ENCODE measurements around the gene SFSWAP.

SFSWAP gene

DNA sequence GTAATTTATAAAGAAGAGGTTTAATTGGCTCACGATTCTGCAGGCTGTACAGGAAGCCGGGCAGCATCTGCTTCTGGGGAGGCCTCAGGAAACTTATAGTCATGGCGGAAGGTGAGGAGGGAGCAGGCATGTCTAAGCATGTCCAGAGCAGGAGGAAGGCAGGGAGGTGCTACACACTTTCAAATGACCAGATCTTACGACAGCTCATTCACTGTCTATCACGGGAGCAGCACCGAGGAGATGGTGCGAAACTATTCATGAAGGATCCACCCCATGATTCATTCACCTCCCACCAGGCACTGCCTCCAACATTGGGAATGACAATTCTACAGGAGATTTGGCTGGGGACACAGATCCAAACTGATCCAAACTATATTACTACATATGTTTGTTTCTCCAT, 10.0 kb downstream of the SFSWAP start:
- Histone ChIP-seq H3K36me3 (ENCODE audit: control insufficient read depth, insufficient read depth, low read length) (peaks cover 5% of the 10 kb centered on the region), H2AK5ac (ENCODE audit: low read length) (no peak overlapping the region), H3K18ac (ENCODE audit: low read length) (no peak overlapping the region), H3K4me3 (ENCODE audit: low read length) (no peak overlapping the region), H3K27me3 (ENCODE audit: insufficient read depth, low read length, poor library complexity) (no peaks in the 10 kb centered on the region), H3K79me2 (ENCODE audit: control insufficient read depth, insufficient read depth, low read length) (peaks cover 20% of the 10 kb centered on the region), H2BK15ac (replicated peaks; ENCODE audit: low read depth) (no peak overlapping the region), H2BK5ac (ENCODE audit: low read length) (no peak overlapping the region), H4K5ac (ENCODE audit: low read length) (no peak overlapping the region), H3K9ac (ENCODE audit: low read length) (no peak overlapping the region), H3K4me2 (ENCODE audit: low read length) (no peak overlapping the region), H3K56ac (ENCODE audit: low read length) (peak overlapping the region; percentile 68), H3K79me1 (ENCODE audit: low read length) (peaks cover 9% of the 10 kb centered on the region), H3K27ac (ENCODE audit: low read depth, low read length) (no peak overlapping the region), H3K4me1 (ENCODE audit: control insufficient read depth, low read depth, low read length) (peaks cover 9% of the 10 kb centered on the region), H3K4ac (ENCODE audit: low read depth, low read length) (no peak overlapping the region), H2BK120ac (ENCODE audit: low read depth, low read length) (no peak overlapping the region), H3K23ac (ENCODE audit: low read length) (no peak overlapping the region), H4K8ac (ENCODE audit: low read depth, low read length) (no peak overlapping the region)
- peak; percentile 51 for DNase-seq
- WGBS (ENCODE audit: extremely low coverage, insufficient coverage, low lambda C conversion rate): no CpG with 5 or more reads among the region's 7 CpGs

- H3K9ac ChIP-seq (ENCODE audit: low read length): no peak overlapping the region
- H3K4ac ChIP-seq (ENCODE audit: low read depth, low read length): no peak overlapping the region
- peaks cover 9% of the 10 kb centered on the region for H3K79me1 ChIP-seq (ENCODE audit: low read length)
- H3K23ac ChIP-seq (ENCODE audit: low read length): no peak overlapping the region
- H3K18ac ChIP-seq (ENCODE audit: low read length): no peak overlapping the region
- H2BK120ac ChIP-seq (ENCODE audit: low read depth, low read length): no peak overlapping the region
- H3K4me2 ChIP-seq (ENCODE audit: low read length): no peak overlapping the region
- H3K4me1 ChIP-seq (ENCODE audit: control insufficient read depth, low read depth, low read length): peaks cover 9% of the 10 kb centered on the region
- no peak overlapping the region for H3K4me3 ChIP-seq (ENCODE audit: low read length)
- H3K36me3 ChIP-seq (ENCODE audit: control insufficient read depth, insufficient read depth, low read length): peaks cover 3% of the 10 kb centered on the region
- no peak overlapping the region for H4K5ac ChIP-seq (ENCODE audit: low read length)
- DNase-seq: no peak
- no peak overlapping the region for H3K27ac ChIP-seq (ENCODE audit: low read depth, low read length)
- H3K56ac ChIP-seq (ENCODE audit: low read length): no peak overlapping the region
- no peak overlapping the region for H2BK5ac ChIP-seq (ENCODE audit: low read length)
- WGBS (ENCODE audit: extremely low coverage, insufficient coverage, low lambda C conversion rate): no CpG with 5 or more reads among the region's 1 CpG
- H3K79me2 ChIP-seq (ENCODE audit: control insufficient read depth, insufficient read depth, low read length): peaks cover 20% of the 10 kb centered on the region
- H2AK5ac ChIP-seq (ENCODE audit: low read length): no peak overlapping the region
- H2BK15ac ChIP-seq (replicated peaks; ENCODE audit: low read depth): no peak overlapping the region
- no peak overlapping the region for H4K8ac ChIP-seq (ENCODE audit: low read depth, low read length)
- no peaks in the 10 kb centered on the region for H3K27me3 ChIP-seq (ENCODE audit: insufficient read depth, low read length, poor library complexity)
Observed at GRCh38 chr12:131721548-131721947, 10.7 kb downstream of the SFSWAP start.

GRCh38 chr12:131723532-131723931, 12.6 kb downstream of the SFSWAP start:
- peak overlapping the region; percentile 56 for H3K18ac ChIP-seq (ENCODE audit: low read length)
- H3K36me3 ChIP-seq (ENCODE audit: control insufficient read depth, insufficient read depth, low read length): peaks cover 10% of the 10 kb centered on the region
- peak overlapping the region; percentile 8 for H3K9ac ChIP-seq (ENCODE audit: low read length)
- H3K23ac ChIP-seq (ENCODE audit: low read length): no peak overlapping the region
- peaks cover 9% of the 10 kb centered on the region for H3K79me1 ChIP-seq (ENCODE audit: low read length)
- peaks cover 20% of the 10 kb centered on the region for H3K79me2 ChIP-seq (ENCODE audit: control insufficient read depth, insufficient read depth, low read length)
- peaks cover 9% of the 10 kb centered on the region for H3K4me1 ChIP-seq (ENCODE audit: control insufficient read depth, low read depth, low read length)
- peak; percentile 79 for DNase-seq
- peak overlapping the region; percentile 40 for H3K56ac ChIP-seq (ENCODE audit: low read length)
- H3K4ac ChIP-seq (ENCODE audit: low read depth, low read length): no peak overlapping the region
- H2BK15ac ChIP-seq (replicated peaks; ENCODE audit: low read depth): no peak overlapping the region
- H4K8ac ChIP-seq (ENCODE audit: low read depth, low read length): no peak overlapping the region
- no peaks in the 10 kb centered on the region for H3K27me3 ChIP-seq (ENCODE audit: insufficient read depth, low read length, poor library complexity)
- no peak overlapping the region for H2BK120ac ChIP-seq (ENCODE audit: low read depth, low read length)
- H4K5ac ChIP-seq (ENCODE audit: low read length): no peak overlapping the region
- no peak overlapping the region for H2AK5ac ChIP-seq (ENCODE audit: low read length)
- H3K4me3 ChIP-seq (ENCODE audit: low read length): no peak overlapping the region
- no CpG with 5 or more reads among the region's 5 CpGs for WGBS (ENCODE audit: extremely low coverage, insufficient coverage, low lambda C conversion rate)
- no peak overlapping the region for H2BK5ac ChIP-seq (ENCODE audit: low read length)
- H3K27ac ChIP-seq (ENCODE audit: low read depth, low read length): peak overlapping the region; percentile 90
- no peak overlapping the region for H3K4me2 ChIP-seq (ENCODE audit: low read length)

- H3K4me3 ChIP-seq (ENCODE audit: low read length): no peak overlapping the region
- peak overlapping the region; percentile 49 for H3K56ac ChIP-seq (ENCODE audit: low read length)
- peaks cover 13% of the 10 kb centered on the region for H3K4me1 ChIP-seq (ENCODE audit: control insufficient read depth, low read depth, low read length)
- H3K79me2 ChIP-seq (ENCODE audit: control insufficient read depth, insufficient read depth, low read length): peaks cover 20% of the 10 kb centered on the region
- DNase-seq: peak; percentile 40
- H3K23ac ChIP-seq (ENCODE audit: low read length): no peak overlapping the region
- peaks cover 9% of the 10 kb centered on the region for H3K79me1 ChIP-seq (ENCODE audit: low read length)
- no CpG with 5 or more reads among the region's 2 CpGs for WGBS (ENCODE audit: extremely low coverage, insufficient coverage, low lambda C conversion rate)
- H3K27me3 ChIP-seq (ENCODE audit: insufficient read depth, low read length, poor library complexity): no peaks in the 10 kb centered on the region
- H4K5ac ChIP-seq (ENCODE audit: low read length): no peak overlapping the region
- no peak overlapping the region for H3K4ac ChIP-seq (ENCODE audit: low read depth, low read length)
- peak overlapping the region; percentile 19 for H3K27ac ChIP-seq (ENCODE audit: low read depth, low read length)
- H2BK15ac ChIP-seq (replicated peaks; ENCODE audit: low read depth): no peak overlapping the region
- no peak overlapping the region for H2BK120ac ChIP-seq (ENCODE audit: low read depth, low read length)
- H2AK5ac ChIP-seq (ENCODE audit: low read length): peak overlapping the region; percentile 66
- H3K4me2 ChIP-seq (ENCODE audit: low read length): no peak overlapping the region
- H2BK5ac ChIP-seq (ENCODE audit: low read length): peak overlapping the region; percentile 68
- peaks cover 8% of the 10 kb centered on the region for H3K36me3 ChIP-seq (ENCODE audit: control insufficient read depth, insufficient read depth, low read length)
- H3K9ac ChIP-seq (ENCODE audit: low read length): no peak overlapping the region
- H3K18ac ChIP-seq (ENCODE audit: low read length): peak overlapping the region; percentile 56
- H4K8ac ChIP-seq (ENCODE audit: low read depth, low read length): no peak overlapping the region
Observed at GRCh38 chr12:131724534-131724933, 13.6 kb downstream of the SFSWAP start.

DNA sequence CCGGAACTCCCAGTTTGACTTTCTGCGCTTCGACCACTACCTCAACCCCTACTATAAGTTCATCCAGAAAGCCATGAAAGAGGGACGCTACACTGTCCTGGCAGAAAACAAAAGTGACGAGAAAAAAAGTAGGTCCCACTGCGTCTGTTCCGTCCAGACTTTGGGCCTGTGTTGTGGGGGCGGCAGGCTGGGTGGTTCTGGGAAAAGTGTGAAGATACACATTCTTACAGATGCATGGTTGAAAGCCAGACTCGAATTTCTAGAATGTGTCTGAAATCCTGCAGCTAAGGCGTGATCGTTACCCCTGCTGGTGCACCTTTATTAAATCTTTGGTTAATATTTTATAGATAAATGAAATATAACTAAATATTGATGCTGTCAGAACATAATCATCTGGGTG, 14.6 kb downstream of the SFSWAP start:
- H3K4me3 ChIP-seq (ENCODE audit: low read length): no peak overlapping the region
- no peak overlapping the region for H3K23ac ChIP-seq (ENCODE audit: low read length)
- H3K4me1 ChIP-seq (ENCODE audit: control insufficient read depth, low read depth, low read length): peaks cover 14% of the 10 kb centered on the region
- H3K9ac ChIP-seq (ENCODE audit: low read length): no peak overlapping the region
- H3K79me1 ChIP-seq (ENCODE audit: low read length): peaks cover 9% of the 10 kb centered on the region
- H3K27me3 ChIP-seq (ENCODE audit: insufficient read depth, low read length, poor library complexity): no peaks in the 10 kb centered on the region
- peaks cover 20% of the 10 kb centered on the region for H3K79me2 ChIP-seq (ENCODE audit: control insufficient read depth, insufficient read depth, low read length)
- H4K5ac ChIP-seq (ENCODE audit: low read length): no peak overlapping the region
- peaks cover 8% of the 10 kb centered on the region for H3K36me3 ChIP-seq (ENCODE audit: control insufficient read depth, insufficient read depth, low read length)
- H3K56ac ChIP-seq (ENCODE audit: low read length): peak overlapping the region; percentile 29
- WGBS (ENCODE audit: extremely low coverage, insufficient coverage, low lambda C conversion rate): no CpG with 5 or more reads among the region's 11 CpGs
- H2AK5ac ChIP-seq (ENCODE audit: low read length): peak overlapping the region; percentile 10
- H3K18ac ChIP-seq (ENCODE audit: low read length): no peak overlapping the region
- H2BK120ac ChIP-seq (ENCODE audit: low read depth, low read length): no peak overlapping the region
- no peak overlapping the region for H2BK5ac ChIP-seq (ENCODE audit: low read length)
- H3K27ac ChIP-seq (ENCODE audit: low read depth, low read length): no peak overlapping the region
- no peak for DNase-seq
- no peak overlapping the region for H2BK15ac ChIP-seq (replicated peaks; ENCODE audit: low read depth)
- no peak overlapping the region for H4K8ac ChIP-seq (ENCODE audit: low read depth, low read length)
- H3K4ac ChIP-seq (ENCODE audit: low read depth, low read length): no peak overlapping the region
- H3K4me2 ChIP-seq (ENCODE audit: low read length): no peak overlapping the region

GRCh38 chr12:131728720-131729119, 17.8 kb downstream of the SFSWAP start:
- Histone ChIP-seq H3K4me2 (ENCODE audit: low read length) (no peak overlapping the region), H3K9ac (ENCODE audit: low read length) (no peak overlapping the region), H3K18ac (ENCODE audit: low read length) (no peak overlapping the region), H3K36me3 (ENCODE audit: control insufficient read depth, insufficient read depth, low read length) (peaks cover 14% of the 10 kb centered on the region), H4K8ac (ENCODE audit: low read depth, low read length) (no peak overlapping the region), H2BK120ac (ENCODE audit: low read depth, low read length) (no peak overlapping the region), H2BK5ac (ENCODE audit: low read length) (no peak overlapping the region), H4K5ac (ENCODE audit: low read length) (no peak overlapping the region), H3K23ac (ENCODE audit: low read length) (no peak overlapping the region), H2BK15ac (replicated peaks; ENCODE audit: low read depth) (no peak overlapping the region), H3K4ac (ENCODE audit: low read depth, low read length) (no peak overlapping the region), H3K4me3 (ENCODE audit: low read length) (no peak overlapping the region), H3K27me3 (ENCODE audit: insufficient read depth, low read length, poor library complexity) (no peaks in the 10 kb centered on the region), H3K56ac (ENCODE audit: low read length) (peak overlapping the region; percentile 44), H2AK5ac (ENCODE audit: low read length) (no peak overlapping the region), H3K4me1 (ENCODE audit: control insufficient read depth, low read depth, low read length) (peaks cover 11% of the 10 kb centered on the region), H3K79me1 (ENCODE audit: low read length) (peaks cover 12% of the 10 kb centered on the region), H3K79me2 (ENCODE audit: control insufficient read depth, insufficient read depth, low read length) (peaks cover 14% of the 10 kb centered on the region), H3K27ac (ENCODE audit: low read depth, low read length) (peak overlapping the region; percentile 59)
- WGBS (ENCODE audit: extremely low coverage, insufficient coverage, low lambda C conversion rate): no CpG with 5 or more reads among the region's 8 CpGs
- no peak for DNase-seq

Measured in mesendoderm (in vitro differentiated cells).